ENCODE results near the gene TMA7B.

The TMA7B gene

GRCh38 chr22:39959640-39960447 lies at the start of gene TMA7B:
Gene TMA7B, plus strand, starts transcription at chr22:39960397. Its CDS starts 3,978 bp downstream, at chr22:39964375.
- DNase-seq (ENCODE audit: insufficient read length, low spot score) (peak; percentile 38), FAIRE-seq (peak; percentile 48)
- TF ChIP-seq POLR2A (IDR thresholded peaks at IDR 0.05; ENCODE audit: low read depth, low read length) = no peak

- no peak for TF ChIP-seq POLR2A (IDR thresholded peaks at IDR 0.05; ENCODE audit: low read depth, low read length)
- FAIRE-seq = no peak
These were observed 49.2 kb upstream of the TMA7B start for GRCh38 chr22:39910876-39911613.

GRCh38 chr22:39913321-39913720 lies 46.9 kb upstream of the TMA7B start:
- no peak for FAIRE-seq
- no peak for DNase-seq (ENCODE audit: insufficient read length, low spot score)
- TF ChIP-seq POLR2A (IDR thresholded peaks at IDR 0.05; ENCODE audit: low read depth, low read length) = no peak

More at GRCh38 chr22:39910876-39911613, 49.2 kb upstream of the TMA7B start:
- DNase-seq (ENCODE audit: insufficient read length, low spot score) = no peak

GRCh38 chr22:39913886-39914285 lies 46.3 kb upstream of the TMA7B start:
- DNase-seq (ENCODE audit: insufficient read length, low spot score) = no peak
- FAIRE-seq = no peak
- no peak for TF ChIP-seq POLR2A (IDR thresholded peaks at IDR 0.05; ENCODE audit: low read depth, low read length)

- DNase-seq (ENCODE audit: insufficient read length, low spot score) = no peak
- no peak for FAIRE-seq
- TF ChIP-seq POLR2A (IDR thresholded peaks at IDR 0.05; ENCODE audit: low read depth, low read length) = no peak
These were observed 45.6 kb upstream of the TMA7B start for GRCh38 chr22:39914584-39914983.

- FAIRE-seq (no peak), DNase-seq (ENCODE audit: insufficient read length, low spot score) (no peak)
- no peak for TF ChIP-seq POLR2A (IDR thresholded peaks at IDR 0.05; ENCODE audit: low read depth, low read length)
These were observed 44.9 kb upstream of the TMA7B start for GRCh38 chr22:39915295-39915726.

GRCh38 chr22:39916496-39916895 lies 43.7 kb upstream of the TMA7B start:
- no peak for FAIRE-seq
- DNase-seq (ENCODE audit: insufficient read length, low spot score) = no peak
- TF ChIP-seq POLR2A (IDR thresholded peaks at IDR 0.05; ENCODE audit: low read depth, low read length) = no peak

GRCh38 chr22:39917197-39917643 lies 43.0 kb upstream of the TMA7B start:
- no peak for TF ChIP-seq POLR2A (IDR thresholded peaks at IDR 0.05; ENCODE audit: low read depth, low read length)
- FAIRE-seq (no peak), DNase-seq (ENCODE audit: insufficient read length, low spot score) (no peak)

- TF ChIP-seq POLR2A (IDR thresholded peaks at IDR 0.05; ENCODE audit: low read depth, low read length) = no peak
- FAIRE-seq = no peak
- no peak for DNase-seq (ENCODE audit: insufficient read length, low spot score)
These were observed 42.3 kb upstream of the TMA7B start for GRCh38 chr22:39917776-39918495.

GRCh38 chr22:39920134-39920743 lies 40.0 kb upstream of the TMA7B start:
- FAIRE-seq = no peak
- no peak for TF ChIP-seq POLR2A (IDR thresholded peaks at IDR 0.05; ENCODE audit: low read depth, low read length)
- no peak for DNase-seq (ENCODE audit: insufficient read length, low spot score)

GRCh38 chr22:39923696-39924095 lies 36.5 kb upstream of the TMA7B start:
- TF ChIP-seq POLR2A (IDR thresholded peaks at IDR 0.05; ENCODE audit: low read depth, low read length) = no peak
- FAIRE-seq = no peak
- DNase-seq (ENCODE audit: insufficient read length, low spot score) = no peak

GRCh38 chr22:39924286-39924685 lies 35.9 kb upstream of the TMA7B start:
- FAIRE-seq (no peak), DNase-seq (ENCODE audit: insufficient read length, low spot score) (no peak)
- no peak for TF ChIP-seq POLR2A (IDR thresholded peaks at IDR 0.05; ENCODE audit: low read depth, low read length)

GRCh38 chr22:39925273-39925672 lies 34.9 kb upstream of the TMA7B start:
- no peak for FAIRE-seq
- TF ChIP-seq POLR2A (IDR thresholded peaks at IDR 0.05; ENCODE audit: low read depth, low read length) = no peak
- DNase-seq (ENCODE audit: insufficient read length, low spot score) = no peak
